K562 (cell line): Measurements from ENCODE around the gene STT3B.

Source experiments
- CTCF ChIP-seq, 3 experiments: IDR thresholded peaks in 2 of 3; conservative IDR thresholded peaks in 1 of 3; 2 replicates each; pipeline ENCODE4 v1.5.1; 2011 to 2012; ENCODE audit warnings: low read length in 3 of 3, mild to moderate bottlenecking in 3 of 3, control low read depth in 2 of 3, improper control_type of control experiment in 1 of 3, inconsistent platforms in 1 of 3, low read depth in 1 of 3, mixed read lengths in 1 of 3, moderate library complexity in 1 of 3; ENCODE audit not compliant: insufficient read depth in 2 of 3
- GATA2 ChIP-seq: sonication (generic); formaldehyde crosslinking; IDR thresholded peaks from 2 replicates; pipeline ENCODE4 v1.4.0; 2020; ENCODE audit warnings: mild to moderate bottlenecking, missing genetic modification reagents
- GATAD2B ChIP-seq: fragments of 450-650 bp; IDR thresholded peaks from 2 replicates; pipeline ENCODE4 v1.6.1; 2017; ENCODE audit warnings: mild to moderate bottlenecking, borderline replicate concordance
- NR1H2 ChIP-seq: sonication (generic); formaldehyde crosslinking; IDR thresholded peaks from 2 replicates; pipeline ENCODE4 v1.4.0; 2020; ENCODE audit warnings: mild to moderate bottlenecking, missing genetic modification reagents
- TFAM ChIP-seq: fragments of 250-450 bp; sonication (Bioruptor Pico); conservative IDR thresholded peaks from 2 replicates; pipeline ENCODE4 v1.5.0; 2021; ENCODE audit warnings: mild to moderate bottlenecking, moderate library complexity
- YY1 ChIP-seq, 3 experiments: IDR thresholded peaks; 2 replicates each; pipeline ENCODE4 v1.6.1; 2011; ENCODE audit warnings: low read length in 2 of 3, mild to moderate bottlenecking in 2 of 3, moderate library complexity in 2 of 3, borderline replicate concordance in 1 of 3, control low read depth in 1 of 3, low read depth in 1 of 3; ENCODE audit not compliant: insufficient read depth in 3 of 3, insufficient replicate concordance in 2 of 3, control insufficient read depth in 1 of 3, insufficient read length in 1 of 3; ENCODE audit errors: extremely low read depth in 1 of 3
- ZFX ChIP-seq: sonication (generic); formaldehyde crosslinking; IDR thresholded peaks from 2 replicates; pipeline ENCODE4 v1.8.0; 2022; ENCODE audit warnings: mild to moderate bottlenecking, missing genetic modification reagents, moderate library complexity

- no peak for TF ChIP-seq CTCF (IDR thresholded peaks at IDR 0.05 in 2 of 3, conservative IDR thresholded peaks at IDR 0.05 in 1 of 3; ENCODE audit: insufficient read depth in 2 of 3, low read depth in 1 of 3, low read length in 3 of 3)
- no peak for TF ChIP-seq TFAM (CRISPR knock-in tag)
- TF ChIP-seq YY1 (IDR thresholded peaks at IDR 0.05; ENCODE audit: borderline replicate concordance in 1 of 3, control insufficient read depth in 1 of 3, extremely low read depth in 1 of 3, insufficient read depth in 3 of 3, insufficient read length in 1 of 3, insufficient replicate concordance in 2 of 3, low read depth in 1 of 3, low read length in 2 of 3): no peak
- TF ChIP-seq NR1H2 (CRISPR knock-in tag): no peak
- no peak for TF ChIP-seq GATA2 (CRISPR knock-in tag)
- TF ChIP-seq ZFX (CRISPR knock-in tag): no peak
- no peak for TF ChIP-seq GATAD2B
These were observed 131.3 kb downstream of the STT3B start for GRCh38 chr3:31664031-31664430.
